Measurements from ENCODE around the gene ANKHD1.

DNA sequence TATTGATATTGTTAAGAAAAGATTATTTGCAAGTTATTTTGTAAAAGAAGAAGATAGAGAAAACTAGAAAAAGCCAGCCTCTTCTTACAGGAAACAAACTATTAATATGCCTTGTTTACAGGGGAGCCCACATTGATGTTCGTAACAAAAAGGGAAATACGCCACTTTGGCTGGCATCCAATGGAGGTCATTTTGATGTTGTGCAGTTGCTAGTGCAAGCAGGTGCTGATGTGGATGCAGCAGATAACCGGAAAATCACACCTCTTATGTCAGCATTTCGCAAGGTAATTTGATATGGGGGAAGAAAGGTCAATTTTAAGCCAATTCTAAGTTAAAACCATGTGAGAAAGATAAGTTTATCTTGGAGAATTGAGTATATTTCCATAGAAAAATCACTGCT is 108.3 kb downstream of the ANKHD1 start:
- TF ChIP-seq, protein P1, sequence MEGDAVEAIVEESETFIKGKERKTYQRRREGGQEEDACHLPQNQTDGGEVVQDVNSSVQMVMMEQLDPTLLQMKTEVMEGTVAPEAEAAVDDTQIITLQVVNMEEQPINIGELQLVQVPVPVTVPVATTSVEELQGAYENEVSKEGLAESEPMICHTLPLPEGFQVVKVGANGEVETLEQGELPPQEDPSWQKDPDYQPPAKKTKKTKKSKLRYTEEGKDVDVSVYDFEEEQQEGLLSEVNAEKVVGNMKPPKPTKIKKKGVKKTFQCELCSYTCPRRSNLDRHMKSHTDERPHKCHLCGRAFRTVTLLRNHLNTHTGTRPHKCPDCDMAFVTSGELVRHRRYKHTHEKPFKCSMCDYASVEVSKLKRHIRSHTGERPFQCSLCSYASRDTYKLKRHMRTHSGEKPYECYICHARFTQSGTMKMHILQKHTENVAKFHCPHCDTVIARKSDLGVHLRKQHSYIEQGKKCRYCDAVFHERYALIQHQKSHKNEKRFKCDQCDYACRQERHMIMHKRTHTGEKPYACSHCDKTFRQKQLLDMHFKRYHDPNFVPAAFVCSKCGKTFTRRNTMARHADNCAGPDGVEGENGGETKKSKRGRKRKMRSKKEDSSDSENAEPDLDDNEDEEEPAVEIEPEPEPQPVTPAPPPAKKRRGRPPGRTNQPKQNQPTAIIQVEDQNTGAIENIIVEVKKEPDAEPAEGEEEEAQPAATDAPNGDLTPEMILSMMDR (IDR thresholded peaks at IDR 0.05) = no peak
- TF ChIP-seq POLR2A (IDR thresholded peaks at IDR 0.05) = no peak
- TF ChIP-seq POLR2AphosphoS5 (IDR thresholded peaks at IDR 0.05) = no peak

Measured in prostate gland (tissue), 2 donors.